GM23338 (cell line): ENCODE data around the gene SHF. TPM values are rescaled to one million over a fixed set of nuclear protein-coding genes. Genes with fewer than 3 reads are reported as not detected.

ENCODE experiments used
- ATAC-seq: fragments of 200-7000 bp; cut with Tn5 transposase; 3 replicates; pipeline ENCODE4 v1.9.1; 2020
- DNase-seq: peaks from one replicate; pipeline ENCODE4 v3.0.0-alpha.2; 2015; ENCODE audit warnings: low spot score
- H2AFZ ChIP-seq: fragments of 200-600 bp; sonication (generic); 2 replicates; pipeline ENCODE4 v1.8.0; 2016; ENCODE audit warnings: antibody characterized with exemption, mild to moderate bottlenecking, moderate library complexity
- H3F3A ChIP-seq: fragments of 200-600 bp; sonication (generic); replicated peaks from 2 replicates; pipeline ENCODE4 v1.8.0; 2017; ENCODE audit warnings: antibody characterized with exemption, mixed run types, low read depth
- H3K27ac ChIP-seq: fragments of 200-600 bp; sonication (generic); 2 replicates; pipeline ENCODE4 v1.6.1; 2016; ENCODE audit warnings: low read depth
- H3K27me3 ChIP-seq: fragments of 200-600 bp; sonication (generic); 2 replicates; pipeline ENCODE4 v1.8.0; 2016; ENCODE audit warnings: mild to moderate bottlenecking, mixed run types, moderate library complexity; ENCODE audit not compliant: insufficient read depth
- H3K36me3 ChIP-seq: fragments of 200-600 bp; sonication (generic); 2 replicates; pipeline ENCODE4 v1.8.0; 2016; ENCODE audit warnings: mild to moderate bottlenecking; ENCODE audit not compliant: insufficient read depth
- H3K4me1 ChIP-seq: fragments of 200-600 bp; sonication (generic); 2 replicates; pipeline ENCODE4 v1.8.0; 2016; ENCODE audit warnings: mild to moderate bottlenecking, moderate library complexity; ENCODE audit not compliant: insufficient read depth
- H3K4me2 ChIP-seq: fragments of 200-600 bp; sonication (generic); 2 replicates; pipeline ENCODE4 v1.7.1; 2017; ENCODE audit warnings: mixed run types
- H3K4me3 ChIP-seq: fragments of 200-600 bp; sonication (generic); 2 replicates; pipeline ENCODE4 v1.6.1; 2016; ENCODE audit warnings: mixed run types
- H3K79me2 ChIP-seq: fragments of 200-600 bp; sonication (generic); replicated peaks from 2 replicates; pipeline ENCODE4 v1.8.0; 2017; ENCODE audit warnings: mild to moderate bottlenecking; ENCODE audit not compliant: insufficient read depth
- H3K9me2 ChIP-seq: fragments of 200-600 bp; sonication (generic); 2 replicates; pipeline ENCODE4 v1.8.0; 2017; ENCODE audit not compliant: insufficient read depth
- H4K20me1 ChIP-seq: fragments of 200-600 bp; sonication (generic); replicated peaks from 2 replicates; pipeline ENCODE4 v1.8.0; 2017; ENCODE audit warnings: mild to moderate bottlenecking; ENCODE audit not compliant: insufficient read depth
- H3K27ac Mint-ChIP-seq: 2 replicates; pipeline ENCODE4 v1.8.0; 2020; ENCODE audit warnings: inconsistent platforms, mild to moderate bottlenecking, moderate library complexity, mixed read lengths
- H3K27me3 Mint-ChIP-seq: 3 replicates; pipeline ENCODE4 v1.8.0; 2022; ENCODE audit warnings: low read depth, mild to moderate bottlenecking, moderate library complexity, mixed read lengths, inconsistent platforms; ENCODE audit not compliant: insufficient read depth, poor library complexity
- H3K36me3 Mint-ChIP-seq: 3 replicates; pipeline ENCODE4 v1.8.0; 2021; ENCODE audit warnings: low read depth, mild to moderate bottlenecking, inconsistent platforms, moderate library complexity, mixed read lengths
- H3K4me1 Mint-ChIP-seq: 3 replicates; pipeline ENCODE4 v1.8.0; 2020; ENCODE audit warnings: mild to moderate bottlenecking, inconsistent platforms, mixed read lengths
- H3K4me3 Mint-ChIP-seq: 3 replicates; pipeline ENCODE4 v1.8.0; 2021; ENCODE audit warnings: moderate library complexity, mild to moderate bottlenecking, inconsistent platforms, mixed read lengths
- H3K9me3 Mint-ChIP-seq: 3 replicates; pipeline ENCODE4 v1.8.0; 2020; ENCODE audit warnings: moderate library complexity, mild to moderate bottlenecking, inconsistent platforms, mixed read lengths
- CREB1 ChIP-seq: fragments of 250-450 bp; sonication (Bioruptor Pico); IDR thresholded peaks from 2 replicates; pipeline ENCODE4 v1.5.0; 2020; ENCODE audit warnings: low read depth, mild to moderate bottlenecking, moderate library complexity
- CTCF ChIP-seq, 2 experiments: fragments of 200-600 bp in 1 of 2; sonication (generic) in 1 of 2; conservative IDR thresholded peaks; 2 replicates each; pipeline versions ENCODE4 v1.5.1 to v1.6.1; 2016 to 2017; ENCODE audit warnings: antibody characterized with exemption in 2 of 2, low read depth in 2 of 2, mild to moderate bottlenecking in 2 of 2, moderate library complexity in 1 of 2
- ETS1 ChIP-seq: IDR thresholded peaks from 2 replicates; pipeline ENCODE4 v1.6.1; 2016; ENCODE audit warnings: antibody characterized with exemption
- EZH2phosphoT487 ChIP-seq: fragments of 200-600 bp; sonication (generic); IDR thresholded peaks from one replicate; pipeline ENCODE4 v1.8.1; 2018; ENCODE audit warnings: antibody characterized with exemption; ENCODE audit not compliant: unreplicated experiment
- JUNB ChIP-seq: IDR thresholded peaks from one replicate; pipeline ENCODE4 v1.6.1; 2016; ENCODE audit warnings: antibody characterized with exemption; ENCODE audit not compliant: unreplicated experiment
- POLR2AphosphoS5 ChIP-seq: IDR thresholded peaks from 2 replicates; pipeline ENCODE4 v1.6.1; 2016; ENCODE audit warnings: antibody characterized with exemption, low read depth
- REST ChIP-seq: IDR thresholded peaks from one replicate; pipeline ENCODE4 v1.6.1; 2018; ENCODE audit warnings: antibody characterized with exemption; ENCODE audit not compliant: unreplicated experiment
- STAT1 ChIP-seq: IDR thresholded peaks from one replicate; pipeline ENCODE4 v1.6.1; 2016; ENCODE audit warnings: antibody characterized with exemption; ENCODE audit not compliant: unreplicated experiment
- ZNF114 ChIP-seq: fragments of 250-450 bp; sonication (Bioruptor Pico); IDR thresholded peaks from 2 replicates; pipeline ENCODE4 v1.5.0; 2020; ENCODE audit warnings: mild to moderate bottlenecking, moderate library complexity
- ZNF331 ChIP-seq: fragments of 250-450 bp; sonication (Bioruptor Pico); IDR thresholded peaks from 2 replicates; pipeline ENCODE4 v1.5.0; 2020; ENCODE audit warnings: low read depth, mild to moderate bottlenecking, moderate library complexity
- ZNF462 ChIP-seq: fragments of 250-450 bp; sonication (Bioruptor Pico); IDR thresholded peaks from 2 replicates; pipeline ENCODE4 v1.5.0; 2020; ENCODE audit warnings: mild to moderate bottlenecking, moderate library complexity
- polyA plus RNA-seq: library from polyadenylated mRNA; unstranded; fragments of >200 nt; fragmentation: Nextera tagmentation; extraction: Ambion mirVana; gene quantifications from 2 replicates; pipeline ENCODE4 v1.2.1, GENCODE V29; 2016
- total RNA-seq: library from RNA; depleted of rRNA; stranded (reverse); fragments of >200 nt; shearing (Covaris generic); gene quantifications from 2 replicates; pipeline ENCODE4 v1.2.3, GENCODE V29; 2014

SHF gene
- total and polyA plus RNA-seq, 2 experiments from 2014 or later, result 5.8 to 15.6 TPM

- TF ChIP-seq ZNF462 (no peak), POLR2AphosphoS5 (peak; percentile 55), STAT1 (no peak)
Observed at GRCh38 chr15:45166834-45167630, 20.7 kb downstream of the SHF start (continued).

- peaks cover 29% of the 10 kb centered on the region for H3K4me1 ChIP-seq
- H3F3A ChIP-seq, result no peaks in the 10 kb centered on the region; the same call in 1 of the 2 replicates
- H3K27ac Mint-ChIP-seq, result no peak overlapping the region
- no peak for DNase-seq
- no peak for ATAC-seq
- no peak overlapping the region for H2AFZ ChIP-seq
- H3K4me3 Mint-ChIP-seq, result peak overlapping the region; percentile 71; the same call in 2 of the 3 replicates
- H3K27me3 ChIP-seq, result no peaks in the 10 kb centered on the region
- H3K4me2 ChIP-seq, result 0 out of 2 replicates have a peak overlapping the region, but pooled peaks have one; percentile 85
- peaks cover 29% of the 10 kb centered on the region for H3K4me1 Mint-ChIP-seq
- no peaks in the 10 kb centered on the region; the same call in 2 of the 3 replicates for H3K9me3 Mint-ChIP-seq
- no peaks in the 10 kb centered on the region for H4K20me1 ChIP-seq
- no peaks in the 10 kb centered on the region for H3K9me2 ChIP-seq
- H3K4me3 ChIP-seq, result no peak overlapping the region
- H3K27me3 Mint-ChIP-seq, result peaks cover 22% of the 10 kb centered on the region
- no peak overlapping the region for H3K27ac ChIP-seq
- no peaks in the 10 kb centered on the region for H3K36me3 ChIP-seq
- H3K36me3 Mint-ChIP-seq, result no peaks in the 10 kb centered on the region; the same call in 1 of the 3 replicates
- H3K79me2 ChIP-seq, result no peaks in the 10 kb centered on the region
- TF ChIP-seq POLR2AphosphoS5, result no peak
- no peak for TF ChIP-seq REST
- no peak for TF ChIP-seq CREB1 (CRISPR knock-in tag)
- no peak for TF ChIP-seq JUNB
- TF ChIP-seq ZNF114 (CRISPR knock-in tag), result no peak
- TF ChIP-seq ZNF331 (CRISPR knock-in tag), result no peak
- no peak for TF ChIP-seq STAT1
- TF ChIP-seq CTCF (conservative IDR thresholded peaks at IDR 0.05; ENCODE audit: low read depth in 2 of 2), result no peak
- no peak for TF ChIP-seq EZH2phosphoT487
- TF ChIP-seq ETS1, result no peak
Observed at GRCh38 chr15:45165536-45165935, 22.2 kb downstream of the SHF start.
